Trophoblast cell (in vitro differentiated cells and primary cell): ENCODE measurements around the gene IL11.
A peak's percentile ranks its signal among the peaks of the same experiment; 100 is the strongest.

Experiments used
- DNase-seq, 2 donors: peaks; one replicate each; pipeline ENCODE4 v3.0.0-alpha.2; 2016
- H2AFZ ChIP-seq: 2 replicates; pipeline ENCODE4 v1.6.1; 2013; ENCODE audit warnings: low read length, moderate library complexity, mild to moderate bottlenecking; ENCODE audit not compliant: insufficient read depth, poor library complexity
- H2AK5ac ChIP-seq: 2 replicates; pipeline ENCODE4 v1.6.1; 2013; ENCODE audit warnings: mild to moderate bottlenecking, low read length
- H2BK120ac ChIP-seq: 2 replicates; pipeline ENCODE4 v1.6.1; 2013; ENCODE audit warnings: low read length, mild to moderate bottlenecking, moderate library complexity; ENCODE audit not compliant: insufficient read depth, poor library complexity
- H2BK12ac ChIP-seq: 2 replicates; pipeline ENCODE4 v1.6.1; 2013; ENCODE audit warnings: mild to moderate bottlenecking, low read length, moderate library complexity
- H2BK5ac ChIP-seq: 2 replicates; pipeline ENCODE4 v1.6.1; 2013; ENCODE audit warnings: low read length, low read depth, moderate library complexity, mild to moderate bottlenecking; ENCODE audit not compliant: poor library complexity
- H3K14ac ChIP-seq: 2 replicates; pipeline ENCODE4 v1.6.1; 2013; ENCODE audit warnings: mild to moderate bottlenecking, low read length
- H3K18ac ChIP-seq: 2 replicates; pipeline ENCODE4 v1.6.1; 2013; ENCODE audit warnings: mild to moderate bottlenecking, low read length
- H3K23ac ChIP-seq: 2 replicates; pipeline ENCODE4 v1.6.1; 2013; ENCODE audit warnings: low read length
- H3K27ac ChIP-seq: 2 replicates; pipeline ENCODE4 v1.5.1; 2013; ENCODE audit warnings: low read depth, mild to moderate bottlenecking, inconsistent platforms, low read length, moderate library complexity
- H3K27me3 ChIP-seq: 2 replicates; pipeline ENCODE4 v1.6.1; 2013; ENCODE audit warnings: inconsistent platforms, mild to moderate bottlenecking, low read length, moderate library complexity; ENCODE audit not compliant: insufficient read depth
- H3K36me3 ChIP-seq, 2 experiments: 1 replicate in 1 of 2; 2 replicates in 1 of 2; pipeline ENCODE4 v1.6.1; 2013; ENCODE audit warnings: low read length in 2 of 2, mild to moderate bottlenecking in 2 of 2, moderate library complexity in 1 of 2; ENCODE audit not compliant: insufficient read depth in 2 of 2, control insufficient read depth in 1 of 2
- H3K4ac ChIP-seq: 2 replicates; pipeline ENCODE4 v1.6.1; 2013; ENCODE audit warnings: low read depth, mild to moderate bottlenecking, low read length, moderate library complexity
- H3K4me1 ChIP-seq, 2 experiments: 1 replicate in 1 of 2; 2 replicates in 1 of 2; pipeline ENCODE4 v1.6.1; 2013; ENCODE audit warnings: low read length in 2 of 2, mild to moderate bottlenecking in 2 of 2, moderate library complexity in 1 of 2; ENCODE audit not compliant: insufficient read depth in 2 of 2, control insufficient read depth in 1 of 2
- H3K4me2 ChIP-seq: 2 replicates; pipeline ENCODE4 v1.6.1; 2013; ENCODE audit warnings: inconsistent platforms, mild to moderate bottlenecking, low read length, moderate library complexity
- H3K4me3 ChIP-seq: 2 replicates; pipeline ENCODE4 v1.5.1; 2013; ENCODE audit warnings: mild to moderate bottlenecking, low read depth, low read length, inconsistent platforms
- H3K79me1 ChIP-seq: one replicate; pipeline ENCODE4 v1.6.1; 2013; ENCODE audit warnings: low read length
- H3K79me2 ChIP-seq: 2 replicates; pipeline ENCODE4 v1.6.1; 2013; ENCODE audit warnings: low read length, mild to moderate bottlenecking; ENCODE audit not compliant: control insufficient read depth, insufficient read depth, poor library complexity
- H3K9ac ChIP-seq: 2 replicates; pipeline ENCODE4 v1.6.1; 2013; ENCODE audit warnings: mild to moderate bottlenecking, low read length
- H3K9me3 ChIP-seq: 2 replicates; pipeline ENCODE4 v1.6.1; 2013; ENCODE audit warnings: low read depth, mild to moderate bottlenecking, control low read depth, inconsistent platforms, low read length; ENCODE audit not compliant: insufficient read depth
- H4K12ac ChIP-seq: 2 replicates; pipeline ENCODE4 v1.6.1; 2013; ENCODE audit warnings: low read depth, mild to moderate bottlenecking, low read length, moderate library complexity
- H4K8ac ChIP-seq: 2 replicates; pipeline ENCODE4 v1.6.1; 2013; ENCODE audit warnings: low read depth, mild to moderate bottlenecking, low read length, moderate library complexity
- H4K91ac ChIP-seq: one replicate; pipeline ENCODE4 v1.6.1; 2013; ENCODE audit warnings: low read depth, mild to moderate bottlenecking, low read length, moderate library complexity
- WGBS: extraction: QIAGEN DNeasy Blood & Tissue Kit; methylation state at CpG from one replicate; pipeline ENCODE4 v1.1.7; 2013; ENCODE audit warnings: missing lambda C conversion rate; ENCODE audit not compliant: insufficient read length, insufficient coverage; ENCODE audit errors: extremely low coverage; 5-methylcytosine and 5-hydroxymethylcytosine counted together

The IL11 gene

GRCh38 chr19:55321466-55322137, 48.7 kb downstream of the IL11 start:
- Histone ChIP-seq H2AFZ (no peak overlapping the region), H3K14ac (no peak overlapping the region), H4K12ac (no peak overlapping the region), H3K4me3 (no peak overlapping the region), H2BK12ac (no peak overlapping the region), H3K9me3 (peaks cover 1% of the 10 kb centered on the region), H3K23ac (no peak overlapping the region), H3K27me3 (no peaks in the 10 kb centered on the region), H4K91ac (no peak overlapping the region), H2BK5ac (no peak overlapping the region), H3K79me1 (peaks cover 3% of the 10 kb centered on the region), H3K9ac (no peak overlapping the region), H3K4me2 (no peak overlapping the region), H3K79me2 (no peaks in the 10 kb centered on the region), H2BK120ac (no peak overlapping the region), H3K4ac (no peak overlapping the region), H4K8ac (no peak overlapping the region), H3K4me1 (peaks cover 0 to 7% of the 10 kb centered on the region in 2 experiments), H3K36me3 (peaks cover 0 to 2% of the 10 kb centered on the region in 2 experiments), H2AK5ac (no peak overlapping the region), H3K18ac (no peak overlapping the region), H3K27ac (no peak overlapping the region)
- no CpG with 5 or more reads among the region's 9 CpGs for WGBS
- no peak for DNase-seq

- no peaks in the 10 kb centered on the region for H3K79me2 ChIP-seq
- no peak overlapping the region for H3K27ac ChIP-seq
- H3K4ac ChIP-seq = no peak overlapping the region
- H2BK120ac ChIP-seq = no peak overlapping the region
- H3K14ac ChIP-seq = no peak overlapping the region
- peaks cover 3% of the 10 kb centered on the region for H3K79me1 ChIP-seq
- no peak overlapping the region for H4K12ac ChIP-seq
- H3K4me2 ChIP-seq = no peak overlapping the region
- no CpG with 5 or more reads among the region's 8 CpGs for WGBS
- H2BK5ac ChIP-seq = no peak overlapping the region
- H4K91ac ChIP-seq = no peak overlapping the region
- H3K9me3 ChIP-seq = peaks cover 1% of the 10 kb centered on the region
- no peak for DNase-seq
- H3K4me3 ChIP-seq = no peak overlapping the region
- H3K4me1 ChIP-seq = peaks cover 0 to 7% of the 10 kb centered on the region in 2 experiments
- no peaks in the 10 kb centered on the region for H3K27me3 ChIP-seq
- no peak overlapping the region for H3K23ac ChIP-seq
- H2AFZ ChIP-seq = no peak overlapping the region
- peaks cover 0 to 2% of the 10 kb centered on the region in 2 experiments for H3K36me3 ChIP-seq
- H2BK12ac ChIP-seq = no peak overlapping the region
- H3K9ac ChIP-seq = no peak overlapping the region
- no peak overlapping the region for H2AK5ac ChIP-seq
- H3K18ac ChIP-seq = no peak overlapping the region
- H4K8ac ChIP-seq = no peak overlapping the region
These were observed 49.3 kb downstream of the IL11 start for GRCh38 chr19:55320844-55321419.

- DNase-seq = peak; percentile 45 to 76
- H3K79me2 ChIP-seq = no peaks in the 10 kb centered on the region
- no peak overlapping the region for H3K23ac ChIP-seq
- peaks cover 0 to 6% of the 10 kb centered on the region in 2 experiments for H3K4me1 ChIP-seq
- WGBS = no CpG with 5 or more reads among the region's 21 CpGs
- no peak overlapping the region for H2BK5ac ChIP-seq
- H3K18ac ChIP-seq = no peak overlapping the region
- H4K12ac ChIP-seq = peak overlapping the region; percentile 81
- no peaks in the 10 kb centered on the region for H3K36me3 ChIP-seq
- H3K4me2 ChIP-seq = peak overlapping the region; percentile 65
- H4K91ac ChIP-seq = peak overlapping the region; percentile 78
- H3K4ac ChIP-seq = no peak overlapping the region
- H3K27me3 ChIP-seq = no peaks in the 10 kb centered on the region
- H2AFZ ChIP-seq = peak overlapping the region; percentile 97
- H2BK12ac ChIP-seq = no peak overlapping the region
- no peak overlapping the region for H3K27ac ChIP-seq
- H3K14ac ChIP-seq = peak overlapping the region; percentile 73
- H3K4me3 ChIP-seq = no peak overlapping the region
- peaks cover 3% of the 10 kb centered on the region for H3K79me1 ChIP-seq
- no peak overlapping the region for H2AK5ac ChIP-seq
- no peaks in the 10 kb centered on the region for H3K9me3 ChIP-seq
- no peak overlapping the region for H3K9ac ChIP-seq
- H2BK120ac ChIP-seq = no peak overlapping the region
- peak overlapping the region; percentile 77 for H4K8ac ChIP-seq
These were observed 50.5 kb downstream of the IL11 start for GRCh38 chr19:55319785-55320184.

- H3K79me2 ChIP-seq = no peaks in the 10 kb centered on the region
- no peak overlapping the region for H2AK5ac ChIP-seq
- no peak overlapping the region for H3K14ac ChIP-seq
- peaks cover 0 to 5% of the 10 kb centered on the region in 2 experiments for H3K36me3 ChIP-seq
- H3K4me1 ChIP-seq = peaks cover 2 to 6% of the 10 kb centered on the region in 2 experiments
- no peak overlapping the region for H3K9ac ChIP-seq
- no peak overlapping the region for H3K4ac ChIP-seq
- H2BK5ac ChIP-seq = no peak overlapping the region
- no peak overlapping the region for H2BK12ac ChIP-seq
- H3K4me3 ChIP-seq = no peak overlapping the region
- no peak overlapping the region for H2AFZ ChIP-seq
- WGBS = no CpG with 5 or more reads among the region's 8 CpGs
- H3K23ac ChIP-seq = no peak overlapping the region
- H3K9me3 ChIP-seq = no peaks in the 10 kb centered on the region
- peaks cover 3% of the 10 kb centered on the region for H3K79me1 ChIP-seq
- no peak overlapping the region for H2BK120ac ChIP-seq
- no peak for DNase-seq
- H3K18ac ChIP-seq = no peak overlapping the region
- H4K8ac ChIP-seq = no peak overlapping the region
- no peak overlapping the region for H4K91ac ChIP-seq
- no peak overlapping the region for H4K12ac ChIP-seq
- no peak overlapping the region for H3K27ac ChIP-seq
- no peaks in the 10 kb centered on the region for H3K27me3 ChIP-seq
- H3K4me2 ChIP-seq = no peak overlapping the region
These were observed 53.6 kb downstream of the IL11 start for GRCh38 chr19:55316646-55317045.
